GM18873 (cell line): ENCODE measurements around the gene ZNF276.

Experiments used
- ATAC-seq: cut with Tn5 transposase; IDR thresholded peaks from one replicate; pipeline ENCODE4 v1.9.1; 2021; ENCODE audit warnings: mild to moderate bottlenecking, moderate library complexity, moderate number of reproducible peaks; ENCODE audit not compliant: unreplicated experiment, low FRiP score

ZNF276 gene

DNA sequence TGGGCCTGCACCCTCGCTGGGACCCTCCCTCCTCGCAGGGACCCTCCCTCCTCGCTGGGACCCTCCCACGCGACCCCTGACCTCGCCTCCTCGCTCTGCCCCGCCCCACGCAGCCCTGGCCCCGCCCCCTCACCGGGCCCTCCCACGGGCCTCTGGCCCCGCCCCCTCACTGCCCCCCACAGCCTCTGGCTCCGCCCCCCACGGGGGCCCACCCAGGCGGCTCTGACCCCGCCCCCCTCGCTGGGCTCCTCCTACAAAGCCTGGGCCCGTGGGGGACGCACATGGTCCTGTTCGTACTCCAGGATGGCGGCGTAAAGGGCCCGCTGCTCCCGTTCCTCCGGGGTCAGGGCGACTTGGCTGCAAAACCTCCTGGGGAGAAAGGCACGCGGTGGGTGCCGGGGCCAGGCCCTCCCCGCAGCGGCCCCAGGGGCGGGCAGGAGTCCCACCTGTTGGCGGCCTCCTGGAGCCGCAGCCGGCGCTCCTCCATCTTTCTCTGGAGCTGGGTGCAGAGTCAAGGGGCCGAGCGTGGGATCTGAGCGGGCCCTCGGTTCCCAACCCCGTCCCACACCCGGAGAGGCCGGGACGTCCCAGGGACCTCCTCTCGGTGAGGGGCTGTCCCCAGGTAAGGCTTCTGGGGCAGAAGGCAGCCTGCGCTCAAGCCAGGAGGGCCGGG lies 9.6 kb upstream of the ZNF276 start:
- ATAC-seq, result no peak

DNA sequence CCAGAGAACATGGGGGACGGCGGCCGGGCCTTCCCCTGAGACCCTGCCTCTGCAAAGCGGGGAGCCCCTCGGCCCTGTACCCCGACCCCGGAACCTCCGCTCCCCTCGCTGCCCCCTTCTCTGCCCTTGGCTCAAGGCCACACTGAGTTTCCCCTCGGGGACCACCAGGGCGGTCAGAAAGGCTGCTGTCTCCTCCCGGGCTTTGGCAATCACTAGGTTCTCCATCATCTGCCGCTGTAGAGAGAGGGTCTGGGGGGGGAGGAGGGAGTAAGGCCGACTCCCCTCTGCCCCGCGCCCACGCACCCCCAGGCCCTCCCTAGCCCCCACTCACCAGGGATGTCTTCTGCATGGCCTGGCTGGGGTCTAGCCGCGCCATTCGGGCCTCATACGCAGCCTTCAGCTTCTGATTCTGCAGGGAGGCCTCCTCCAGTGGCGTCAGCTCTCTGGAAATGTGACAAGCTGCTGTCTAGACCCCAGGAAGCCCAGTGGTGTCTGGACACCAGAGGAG lies 9.0 kb upstream of the ZNF276 start:
- ATAC-seq, result no peak

GRCh38 chr16:89716493-89716892 lies 4.8 kb upstream of the ZNF276 start:
- no peak for ATAC-seq

GRCh38 chr16:89716916-89717687 lies 4.2 kb upstream of the ZNF276 start:
- no peak for ATAC-seq

GRCh38 chr16:89717688-89718505 lies 3.4 kb upstream of the ZNF276 start:
- no peak for ATAC-seq

- no peak for ATAC-seq
Measured at GRCh38 chr16:89720551-89720812, 855 bp upstream of the ZNF276 start.

- ATAC-seq, result no peak
Measured at GRCh38 chr16:89721546-89722391, 432 bp downstream of the ZNF276 start.

DNA sequence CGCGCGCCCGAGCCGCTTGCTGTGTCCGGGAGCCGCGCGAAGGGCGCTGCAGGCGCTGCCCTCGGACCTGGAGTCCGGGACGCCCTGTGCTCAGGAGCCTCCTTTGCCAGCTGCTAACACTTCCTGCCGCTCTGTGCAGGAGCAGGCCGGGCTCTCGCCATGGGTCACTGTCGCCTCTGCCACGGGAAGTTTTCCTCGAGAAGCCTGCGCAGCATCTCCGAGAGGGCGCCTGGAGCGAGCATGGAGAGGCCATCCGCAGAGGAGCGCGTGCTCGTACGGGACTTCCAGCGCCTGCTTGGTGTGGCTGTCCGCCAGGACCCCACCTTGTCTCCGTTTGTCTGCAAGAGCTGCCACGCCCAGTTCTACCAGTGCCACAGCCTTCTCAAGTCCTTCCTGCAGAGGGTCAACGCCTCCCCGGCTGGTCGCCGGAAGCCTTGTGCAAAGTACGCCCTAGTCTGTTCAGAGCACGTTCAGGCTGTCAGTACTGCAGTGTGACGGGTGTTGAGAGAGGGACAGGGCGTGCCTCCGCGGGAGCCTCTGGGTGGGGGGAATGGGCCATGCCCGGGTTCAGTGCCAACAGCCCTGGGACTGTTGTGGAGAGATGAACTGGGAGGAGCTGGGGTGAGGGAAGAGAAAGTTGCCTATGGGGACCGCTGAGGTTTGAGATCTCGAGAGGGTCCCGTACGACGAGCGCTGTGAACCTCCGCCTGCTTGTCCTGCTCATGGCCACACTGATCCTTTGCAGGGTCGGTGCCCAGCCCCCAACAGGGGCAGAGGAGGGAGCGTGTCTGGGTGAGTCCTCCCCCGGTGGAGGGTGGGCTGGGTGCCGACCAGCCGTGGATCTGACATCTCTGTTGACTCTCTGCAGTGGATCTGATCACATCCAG lies 1.3 kb downstream of the ZNF276 start:
- ATAC-seq, result no peak

DNA sequence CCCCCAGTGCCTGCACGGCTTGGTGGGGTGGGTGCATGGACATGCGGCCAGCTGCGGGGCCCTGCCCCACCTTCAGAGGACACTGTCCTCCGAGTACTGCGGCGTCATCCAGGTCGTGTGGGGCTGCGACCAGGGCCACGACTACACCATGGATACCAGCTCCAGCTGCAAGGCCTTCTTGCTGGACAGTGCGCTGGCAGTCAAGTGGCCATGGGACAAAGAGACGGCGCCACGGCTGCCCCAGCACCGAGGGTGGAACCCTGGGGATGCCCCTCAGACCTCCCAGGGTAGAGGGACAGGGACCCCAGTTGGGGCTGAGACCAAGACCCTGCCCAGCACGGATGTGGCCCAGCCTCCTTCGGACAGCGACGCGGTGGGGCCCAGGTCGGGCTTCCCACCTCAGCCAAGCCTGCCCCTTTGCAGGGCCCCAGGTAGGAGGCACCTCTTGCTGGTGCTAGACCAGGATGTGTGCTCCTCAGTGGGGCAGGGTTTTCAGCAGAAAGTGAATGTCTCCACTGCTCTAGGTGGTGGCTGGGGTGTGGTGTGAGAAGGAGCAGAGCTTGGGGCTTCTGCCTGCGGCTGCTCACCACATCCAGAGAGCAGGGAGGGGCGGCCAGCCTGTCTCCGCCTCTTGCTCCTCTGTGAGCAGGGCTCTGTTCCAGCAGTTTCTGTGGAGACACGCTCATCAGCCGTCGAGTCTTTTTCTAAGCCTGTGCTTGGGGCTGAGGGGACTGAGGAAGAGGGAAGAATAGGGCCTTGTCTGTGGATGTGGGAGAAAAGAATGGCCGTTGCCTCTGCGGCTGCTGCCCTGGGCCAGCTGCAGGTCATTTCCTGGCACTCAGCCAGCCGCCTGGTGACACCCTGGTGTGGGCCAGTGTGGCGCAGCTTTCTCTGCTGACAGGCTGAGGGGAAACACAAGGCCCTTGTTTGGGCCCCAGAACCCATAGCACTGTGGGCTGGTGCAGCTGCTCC lies 2.2 kb downstream of the ZNF276 start:
- ATAC-seq, result no peak

GRCh38 chr16:89727406-89728120 lies 6.2 kb downstream of the ZNF276 start:
- ATAC-seq, result no peak

DNA sequence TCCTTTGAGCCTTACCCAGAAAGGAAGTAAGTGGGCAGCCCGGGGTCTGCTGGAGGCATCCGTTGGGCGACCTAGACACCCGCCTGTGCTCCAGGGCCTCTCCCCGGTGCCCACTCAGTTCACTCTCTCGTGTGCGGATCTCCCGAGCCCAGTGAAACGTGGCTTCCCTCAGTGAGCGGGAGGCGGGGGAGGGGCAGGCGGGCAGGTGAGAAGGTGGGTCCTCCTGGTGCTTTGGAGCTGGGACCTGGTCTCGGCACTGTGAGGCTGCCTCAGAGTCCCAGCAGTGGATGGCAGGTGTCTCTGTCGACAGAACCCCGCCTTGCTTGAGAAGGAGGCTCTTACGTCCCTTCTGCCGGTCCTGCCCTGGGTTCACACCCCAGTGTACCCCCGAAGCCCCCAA lies 8.0 kb downstream of the ZNF276 start:
- no peak for ATAC-seq

GRCh38 chr16:89729863-89730593 lies 8.7 kb downstream of the ZNF276 start:
- ATAC-seq, result no peak

DNA sequence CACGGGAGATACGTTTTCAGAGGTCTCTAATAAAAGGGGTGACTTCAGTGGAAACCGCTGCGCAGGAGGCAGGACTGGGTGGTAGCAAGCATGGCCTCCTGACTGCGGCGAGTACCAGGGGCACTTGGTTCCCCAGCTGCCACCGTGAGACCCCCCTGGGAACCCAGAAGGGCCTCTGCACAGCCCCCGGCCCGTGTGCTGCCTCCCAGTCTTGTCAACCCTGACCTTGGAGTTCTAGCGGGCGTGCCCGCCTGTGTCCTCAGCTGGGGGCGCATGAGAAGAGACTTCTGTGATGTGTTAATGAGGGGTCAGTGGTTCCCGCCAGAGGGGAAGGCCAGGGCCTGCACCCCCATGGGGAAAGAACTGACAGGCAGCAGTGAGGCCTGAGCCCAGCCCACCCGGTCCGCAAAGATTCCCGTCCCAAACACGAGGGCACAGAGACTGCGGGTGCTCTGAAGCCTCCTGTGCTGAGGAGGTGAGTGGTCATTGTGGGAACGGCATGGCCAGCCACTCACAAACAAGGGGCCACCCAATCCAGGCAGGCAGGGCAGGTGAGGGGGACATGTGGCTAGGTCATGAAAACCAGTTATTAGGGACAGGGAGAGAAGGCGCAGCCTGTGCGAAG lies 9.4 kb downstream of the ZNF276 start:
- ATAC-seq, result no peak

DNA sequence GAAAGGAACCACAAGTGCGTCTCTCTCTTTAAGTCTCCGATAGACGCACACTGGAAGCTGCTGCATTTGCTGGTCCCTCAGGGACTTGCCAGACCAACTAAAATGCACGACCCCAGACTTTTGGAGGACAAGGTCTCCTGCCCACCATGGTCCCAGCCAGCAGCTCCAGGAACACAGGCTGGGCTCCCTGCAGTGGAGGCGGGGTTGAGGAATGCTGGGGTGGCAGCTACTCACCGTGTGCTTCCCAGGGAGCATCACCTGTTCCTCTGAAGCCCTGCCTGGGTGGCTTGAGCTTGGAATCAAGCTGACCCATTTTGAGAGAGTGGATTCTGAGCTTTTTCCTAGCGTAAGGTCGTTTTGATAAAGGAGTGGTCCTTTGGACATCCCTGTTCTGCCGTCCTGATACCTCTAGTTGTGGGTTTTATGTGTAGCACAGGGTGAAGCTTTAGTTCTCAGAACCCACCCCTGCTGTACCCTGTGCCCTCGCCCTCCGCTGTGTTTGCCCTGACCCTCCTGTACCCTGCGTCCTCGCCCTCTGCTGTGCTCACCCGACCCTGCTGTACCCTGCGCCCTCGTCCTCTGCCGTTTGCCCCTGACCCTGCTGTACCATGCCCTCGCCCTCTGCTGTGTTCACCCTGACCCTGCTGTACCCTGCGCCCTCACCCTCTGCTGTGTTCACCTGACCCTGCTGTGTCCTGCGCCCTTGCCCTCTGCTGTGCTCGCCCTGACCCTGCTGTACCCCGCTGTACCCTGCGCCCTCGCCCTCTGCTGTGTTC lies 11.0 kb downstream of the ZNF276 start:
- no peak for ATAC-seq

- ATAC-seq, result no peak
Measured at GRCh38 chr16:89732918-89733242, 11.5 kb downstream of the ZNF276 start.

GRCh38 chr16:89733322-89733721 lies 12.0 kb downstream of the ZNF276 start:
- no peak for ATAC-seq
